ENCODE results near the gene SEMA5A. TPM values are rescaled to one million over a fixed set of nuclear protein-coding genes. Genes with fewer than 3 reads are reported as not detected.

SEMA5A gene
- total RNA-seq, 2 experiments from 2014 or later = not detected

DNA sequence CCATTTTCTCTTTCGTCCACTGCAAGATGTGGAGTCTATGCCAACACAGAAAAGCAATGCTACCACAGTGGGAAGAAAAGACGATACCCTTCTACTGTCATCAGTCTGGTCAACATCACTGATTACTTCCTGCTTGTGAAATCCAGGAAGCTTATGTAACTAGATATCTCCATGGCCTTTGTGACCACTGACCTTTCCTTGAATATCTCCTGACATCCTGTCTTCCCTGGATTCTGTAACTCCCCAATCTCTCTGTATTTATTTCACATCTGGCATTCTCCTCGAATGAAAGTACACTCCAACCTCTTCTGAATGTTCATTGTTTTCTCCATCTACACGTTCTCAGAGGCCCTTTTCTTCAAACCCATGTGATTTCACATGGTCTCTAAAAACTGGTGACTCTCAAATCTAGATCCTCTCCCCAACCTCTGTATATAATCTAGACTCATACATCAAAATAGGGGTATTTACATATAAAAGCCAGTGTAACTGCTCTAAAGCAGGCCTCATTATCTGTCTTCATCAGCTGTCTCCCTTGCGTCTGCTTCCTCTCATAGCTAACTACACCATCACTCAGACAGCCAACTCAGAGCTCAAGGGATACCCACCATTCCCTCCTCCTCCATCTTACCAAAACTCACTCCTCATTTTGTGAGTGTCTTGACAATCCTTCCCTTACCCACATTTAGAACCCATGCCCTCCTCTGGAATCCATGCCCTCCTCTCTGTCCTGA is 156.8 kb downstream of the SEMA5A start:
- Mint-ChIP-seq H3K27ac (no peak overlapping the region), H3K27me3 (ENCODE audit: low read depth) (no peaks in the 10 kb centered on the region), H3K4me1 (ENCODE audit: low read depth) (no peaks in the 10 kb centered on the region), H3K36me3 (ENCODE audit: low read depth) (no peaks in the 10 kb centered on the region), H3K4me3 (no peak overlapping the region), H3K9me3 (no peaks in the 10 kb centered on the region)
- CTCF ChIA-PET = interaction anchor here (0.6 kb wide), 1 partner anchor 107 kb away, joined by 3 read pairs; no protein-coding TSS in a partner anchor
- no peak for DNase-seq
- intact Hi-C loops (cut with micrococcal nuclease) = no loop called here

DNA sequence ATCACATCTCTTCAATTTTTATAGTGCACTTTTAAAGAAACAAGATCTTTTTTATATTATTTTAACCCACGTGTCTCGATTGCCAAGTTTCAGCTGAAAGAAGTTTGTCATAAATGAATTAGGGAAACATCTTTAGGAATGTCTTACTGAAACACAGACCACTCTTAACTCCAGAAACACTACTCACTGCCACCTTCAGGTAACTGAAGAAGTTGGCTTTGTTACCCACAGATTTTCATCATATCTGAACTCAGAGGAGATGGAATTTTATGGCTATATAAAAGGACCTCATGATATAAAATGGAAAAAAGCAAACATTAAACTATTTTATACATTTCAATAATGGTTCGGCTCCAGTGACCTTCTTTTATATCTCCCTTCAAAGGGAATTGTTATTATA is 158.0 kb downstream of the SEMA5A start:
- Mint-ChIP-seq H3K36me3 (ENCODE audit: low read depth) (no peaks in the 10 kb centered on the region), H3K27ac (no peak overlapping the region), H3K27me3 (ENCODE audit: low read depth) (no peaks in the 10 kb centered on the region), H3K4me1 (ENCODE audit: low read depth) (no peaks in the 10 kb centered on the region), H3K9me3 (no peaks in the 10 kb centered on the region), H3K4me3 (no peak overlapping the region)
- DNase-seq = no peak
- CTCF ChIA-PET = interaction anchor here (0.7 kb wide), 1 partner anchor 11 kb away, joined by 6 read pairs; no protein-coding TSS in a partner anchor
- intact Hi-C loops (cut with micrococcal nuclease) = no loop called here

DNA sequence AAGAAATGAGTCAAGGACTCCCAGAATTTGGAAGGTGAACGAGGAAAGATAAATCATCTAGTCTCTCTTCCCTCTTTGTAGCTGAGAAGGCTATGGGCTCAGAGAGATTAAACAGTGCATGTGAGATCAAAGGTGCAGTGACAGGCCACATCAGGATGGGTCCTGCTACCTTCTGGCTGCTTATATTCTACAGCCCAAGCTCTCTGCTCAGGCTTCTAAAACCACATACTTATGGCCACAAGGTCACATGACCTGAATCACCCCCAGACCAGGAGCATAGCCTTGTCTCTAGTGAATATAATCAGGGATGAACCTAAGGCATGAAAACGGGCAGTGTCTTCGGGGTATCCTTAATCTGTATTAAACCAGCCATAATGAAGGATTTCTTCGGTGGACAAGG is 158.9 kb downstream of the SEMA5A start:
- CTCF ChIA-PET = no interaction called here
- H3K4me3 Mint-ChIP-seq = no peak overlapping the region
- no peak overlapping the region for H3K27ac Mint-ChIP-seq
- no peaks in the 10 kb centered on the region for H3K27me3 Mint-ChIP-seq (ENCODE audit: low read depth)
- DNase-seq = no peak
- no peaks in the 10 kb centered on the region for H3K36me3 Mint-ChIP-seq (ENCODE audit: low read depth)
- no peaks in the 10 kb centered on the region for H3K9me3 Mint-ChIP-seq
- intact Hi-C loops (cut with micrococcal nuclease) = no loop called here
- H3K4me1 Mint-ChIP-seq (ENCODE audit: low read depth) = no peaks in the 10 kb centered on the region

DNA sequence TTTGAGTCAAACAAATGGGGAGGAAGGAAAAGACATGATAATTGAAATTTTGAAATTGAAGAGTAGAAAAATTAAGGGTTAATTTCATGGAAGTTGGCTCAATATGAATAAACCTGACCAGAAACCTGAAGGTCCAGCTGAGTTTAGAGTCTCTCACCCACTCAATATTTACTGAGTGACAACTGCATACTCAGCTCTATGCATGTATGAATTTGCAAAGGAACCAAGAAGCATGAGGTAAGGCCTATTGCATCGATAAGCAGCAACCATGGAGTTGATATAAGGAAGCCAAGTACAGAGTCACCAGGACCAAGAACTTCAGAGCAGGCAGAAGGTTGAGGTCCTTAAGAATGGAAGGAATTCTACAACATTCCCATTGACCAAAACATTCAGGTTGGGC is 163.4 kb downstream of the SEMA5A start:
- H3K27ac Mint-ChIP-seq = no peak overlapping the region
- no peaks in the 10 kb centered on the region for H3K36me3 Mint-ChIP-seq (ENCODE audit: low read depth)
- H3K4me3 Mint-ChIP-seq = no peak overlapping the region
- no peaks in the 10 kb centered on the region for H3K4me1 Mint-ChIP-seq (ENCODE audit: low read depth)
- intact Hi-C loops (cut with micrococcal nuclease) = no loop called here
- H3K27me3 Mint-ChIP-seq (ENCODE audit: low read depth) = no peaks in the 10 kb centered on the region
- no peak for DNase-seq
- CTCF ChIA-PET = interaction anchor here (1.3 kb wide), 1 partner anchor 21 kb away, joined by 7 read pairs; no protein-coding TSS in a partner anchor
- H3K9me3 Mint-ChIP-seq = no peaks in the 10 kb centered on the region

DNA sequence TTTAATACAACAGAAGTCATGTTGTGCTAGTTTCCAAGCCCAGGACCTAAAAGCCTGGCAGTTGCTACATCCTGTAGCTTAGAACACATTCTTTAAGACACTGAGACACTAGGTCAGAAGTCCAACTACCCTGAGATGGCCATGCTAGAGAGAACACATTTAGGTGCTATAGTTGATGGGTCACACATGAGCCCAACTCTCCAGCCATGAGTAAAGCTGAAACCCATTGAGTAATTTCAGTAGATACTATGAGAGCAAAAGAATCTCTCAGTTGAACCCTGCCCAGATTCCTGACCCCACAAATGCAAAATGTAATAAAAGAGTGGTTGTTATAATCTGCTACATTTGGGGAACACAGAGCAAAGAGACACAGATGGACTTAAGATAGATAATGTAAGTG is 164.4 kb downstream of the SEMA5A start:
- Mint-ChIP-seq H3K36me3 (ENCODE audit: low read depth) (no peaks in the 10 kb centered on the region), H3K27me3 (ENCODE audit: low read depth) (no peaks in the 10 kb centered on the region), H3K27ac (no peak overlapping the region), H3K4me1 (ENCODE audit: low read depth) (no peaks in the 10 kb centered on the region), H3K4me3 (no peak overlapping the region), H3K9me3 (no peaks in the 10 kb centered on the region)
- DNase-seq = no peak
- intact Hi-C loops (cut with micrococcal nuclease) = no loop called here
- CTCF ChIA-PET = interaction anchor here (1.3 kb wide), 1 partner anchor 20 kb away, joined by 7 read pairs; no protein-coding TSS in a partner anchor

DNA sequence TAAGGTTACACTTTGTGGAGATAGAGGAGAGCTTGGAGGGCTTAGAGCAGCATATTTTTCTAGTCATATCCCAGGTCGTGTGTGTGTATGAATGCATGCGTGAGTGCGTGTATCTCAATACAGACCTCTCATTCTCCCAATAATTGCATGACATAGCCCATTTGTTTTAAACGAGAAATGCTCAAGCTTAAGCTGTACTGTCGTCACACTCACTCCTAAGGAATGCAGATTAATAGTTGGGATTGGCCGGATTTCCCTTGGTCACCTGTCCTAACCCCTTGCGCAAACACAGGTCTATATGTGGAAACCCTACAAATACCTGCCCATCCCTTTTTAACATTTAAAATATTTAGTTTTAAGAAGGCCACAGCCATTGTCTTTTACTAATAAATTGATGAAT is 165.8 kb downstream of the SEMA5A start:
- Mint-ChIP-seq H3K36me3 (ENCODE audit: low read depth) (no peaks in the 10 kb centered on the region), H3K27me3 (ENCODE audit: low read depth) (no peaks in the 10 kb centered on the region), H3K27ac (no peak overlapping the region), H3K4me3 (no peak overlapping the region), H3K4me1 (ENCODE audit: low read depth) (no peaks in the 10 kb centered on the region), H3K9me3 (peaks cover 3% of the 10 kb centered on the region)
- intact Hi-C loops (cut with micrococcal nuclease) = no loop called here
- CTCF ChIA-PET = no interaction called here
- DNase-seq = no peak

DNA sequence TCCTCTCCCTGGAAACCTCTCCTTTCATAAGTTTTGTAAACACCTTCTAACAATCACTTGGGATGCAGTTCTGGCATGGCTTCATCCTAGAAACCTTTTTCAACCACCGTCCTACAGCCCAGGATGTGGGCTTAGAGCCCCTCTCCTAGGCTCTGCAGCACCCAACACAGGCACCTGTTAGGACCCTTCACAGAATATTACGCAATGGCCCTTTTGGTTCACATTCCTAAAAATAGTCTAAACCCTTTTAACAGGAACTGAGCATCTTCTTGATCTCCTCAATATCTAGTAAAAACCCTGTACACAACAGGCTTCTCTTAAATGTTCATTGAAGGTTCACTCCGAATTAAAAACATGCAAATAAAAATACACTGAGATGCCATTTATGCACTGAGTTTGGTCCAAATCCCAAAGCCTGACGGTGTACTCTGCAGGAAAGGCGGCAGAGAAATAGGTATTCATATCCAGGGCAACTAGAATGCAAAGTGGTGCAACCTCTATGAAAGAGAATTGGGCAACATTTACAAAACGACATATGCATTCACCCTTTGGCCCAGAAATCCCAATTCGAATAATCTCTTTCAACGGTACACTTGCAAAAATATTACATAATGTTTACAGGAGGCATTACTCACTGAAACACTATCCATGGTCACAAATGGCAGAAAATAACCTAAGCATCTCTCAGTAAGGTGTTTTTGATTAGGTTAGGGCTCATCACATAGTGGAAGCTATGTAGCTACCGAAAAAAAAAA is 169.3 kb downstream of the SEMA5A start:
- Mint-ChIP-seq H3K27me3 (ENCODE audit: low read depth) (no peaks in the 10 kb centered on the region), H3K4me3 (no peak overlapping the region), H3K36me3 (ENCODE audit: low read depth) (no peaks in the 10 kb centered on the region), H3K9me3 (peaks cover 3% of the 10 kb centered on the region), H3K27ac (no peak overlapping the region), H3K4me1 (ENCODE audit: low read depth) (no peaks in the 10 kb centered on the region)
- CTCF ChIA-PET = no interaction called here
- intact Hi-C loops (cut with micrococcal nuclease) = no loop called here
- no peak for DNase-seq

DNA sequence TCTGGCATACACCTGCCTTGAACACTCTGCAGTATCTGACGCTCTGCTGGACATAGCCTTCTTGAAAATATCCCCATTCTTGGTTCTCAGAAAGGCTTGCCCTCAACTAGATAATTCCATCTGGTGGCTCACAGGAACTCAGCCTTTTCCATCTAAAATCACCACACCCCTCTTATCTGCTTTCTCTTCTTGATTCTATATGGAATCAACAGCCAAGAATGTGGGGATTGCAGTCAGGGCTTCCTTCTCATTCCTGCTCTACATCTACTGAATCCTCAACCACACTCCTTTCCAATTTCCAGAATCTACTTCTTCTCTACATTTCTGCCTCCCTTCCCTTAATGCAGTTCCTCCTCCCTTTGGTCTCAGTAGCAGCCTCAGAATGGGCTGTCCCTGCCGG is 170.1 kb downstream of the SEMA5A start:
- H3K27ac Mint-ChIP-seq = no peak overlapping the region
- CTCF ChIA-PET = no interaction called here
- intact Hi-C loops (cut with micrococcal nuclease) = no loop called here
- H3K27me3 Mint-ChIP-seq (ENCODE audit: low read depth) = no peaks in the 10 kb centered on the region
- no peaks in the 10 kb centered on the region for H3K36me3 Mint-ChIP-seq (ENCODE audit: low read depth)
- DNase-seq = no peak
- H3K4me1 Mint-ChIP-seq (ENCODE audit: low read depth) = no peaks in the 10 kb centered on the region
- H3K9me3 Mint-ChIP-seq = peaks cover 3% of the 10 kb centered on the region
- H3K4me3 Mint-ChIP-seq = no peak overlapping the region

DNA sequence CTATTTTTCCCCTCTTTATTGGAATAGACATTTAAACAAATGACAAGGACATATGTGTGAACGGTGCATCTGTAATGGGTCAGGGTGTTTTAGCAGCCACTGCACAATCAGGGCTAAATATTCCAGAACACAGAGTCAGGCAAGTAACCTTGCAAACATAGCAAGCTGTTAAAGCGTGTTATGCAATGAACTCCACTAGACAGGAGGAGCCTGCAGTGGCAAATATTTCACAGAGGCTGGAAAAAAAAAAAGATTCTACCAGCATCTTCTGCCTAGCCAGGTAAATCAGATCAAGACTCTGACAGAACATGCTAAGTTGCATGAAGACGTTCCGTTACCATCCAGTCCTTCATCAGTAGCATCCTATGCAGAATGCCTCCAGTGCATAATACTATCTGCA is 171.8 kb downstream of the SEMA5A start:
- no peaks in the 10 kb centered on the region for H3K4me1 Mint-ChIP-seq (ENCODE audit: low read depth)
- no peaks in the 10 kb centered on the region for H3K27me3 Mint-ChIP-seq (ENCODE audit: low read depth)
- CTCF ChIA-PET = no interaction called here

DNA sequence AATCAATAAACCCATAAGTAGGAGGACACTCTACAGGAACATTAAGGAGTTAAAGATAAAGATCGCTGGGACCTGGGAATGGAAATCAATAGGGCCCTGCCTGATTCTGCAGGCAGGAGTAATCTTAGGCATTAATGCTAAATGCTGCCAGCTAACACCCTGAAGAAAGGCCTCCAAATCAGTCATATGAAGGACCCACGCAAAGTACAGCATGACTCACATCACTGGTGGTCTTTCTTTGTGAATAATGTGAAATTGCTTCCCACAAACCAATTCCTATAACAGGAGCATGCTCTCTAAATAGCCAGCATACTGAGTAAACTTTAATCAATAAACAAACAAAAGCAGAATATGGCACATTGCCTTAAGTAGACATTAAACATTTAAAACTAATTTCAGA is 172.3 kb downstream of the SEMA5A start:
- intact Hi-C loops (cut with micrococcal nuclease) = no loop called here
- H3K36me3 Mint-ChIP-seq (ENCODE audit: low read depth) = no peaks in the 10 kb centered on the region
- H3K9me3 Mint-ChIP-seq = peaks cover 4% of the 10 kb centered on the region
- CTCF ChIA-PET = no interaction called here
- no peak overlapping the region for H3K27ac Mint-ChIP-seq
- no peak for DNase-seq
- H3K27me3 Mint-ChIP-seq (ENCODE audit: low read depth) = no peaks in the 10 kb centered on the region
- no peaks in the 10 kb centered on the region for H3K4me1 Mint-ChIP-seq (ENCODE audit: low read depth)
- no peak overlapping the region for H3K4me3 Mint-ChIP-seq

More for the DNA sequence above, 171.8 kb downstream of the SEMA5A start:
- Mint-ChIP-seq H3K27ac (no peak overlapping the region), H3K36me3 (ENCODE audit: low read depth) (no peaks in the 10 kb centered on the region), H3K9me3 (peaks cover 4% of the 10 kb centered on the region), H3K4me3 (no peak overlapping the region)
- no peak for DNase-seq
- intact Hi-C loops (cut with micrococcal nuclease) = no loop called here

DNA sequence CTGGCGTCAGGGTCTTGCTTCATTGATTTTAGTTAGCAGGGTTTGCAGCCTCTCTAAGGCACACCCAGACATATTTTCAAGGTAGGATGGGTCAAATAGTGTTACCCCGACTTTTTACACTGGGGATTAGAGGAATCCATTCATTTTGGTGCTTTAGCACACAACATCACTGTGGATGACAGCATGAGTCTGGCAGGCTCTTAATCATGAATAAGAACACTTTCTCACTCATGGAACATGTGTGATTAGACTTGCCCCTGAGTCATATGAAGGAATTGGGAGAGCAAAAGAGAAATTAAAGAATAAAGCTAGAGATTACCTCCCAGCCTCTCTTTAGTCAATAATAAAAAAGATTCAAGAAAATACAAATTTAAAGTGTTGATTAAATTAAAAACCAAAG is 175.6 kb downstream of the SEMA5A start:
- H3K27me3 Mint-ChIP-seq (ENCODE audit: low read depth) = no peaks in the 10 kb centered on the region
- no peak overlapping the region for H3K27ac Mint-ChIP-seq
- H3K4me1 Mint-ChIP-seq (ENCODE audit: low read depth) = no peaks in the 10 kb centered on the region
- CTCF ChIA-PET = no interaction called here
- H3K4me3 Mint-ChIP-seq = no peak overlapping the region
- H3K36me3 Mint-ChIP-seq (ENCODE audit: low read depth) = no peaks in the 10 kb centered on the region
- no peak for DNase-seq
- intact Hi-C loops (cut with micrococcal nuclease) = no loop called here
- H3K9me3 Mint-ChIP-seq = peaks cover 1% of the 10 kb centered on the region

DNA sequence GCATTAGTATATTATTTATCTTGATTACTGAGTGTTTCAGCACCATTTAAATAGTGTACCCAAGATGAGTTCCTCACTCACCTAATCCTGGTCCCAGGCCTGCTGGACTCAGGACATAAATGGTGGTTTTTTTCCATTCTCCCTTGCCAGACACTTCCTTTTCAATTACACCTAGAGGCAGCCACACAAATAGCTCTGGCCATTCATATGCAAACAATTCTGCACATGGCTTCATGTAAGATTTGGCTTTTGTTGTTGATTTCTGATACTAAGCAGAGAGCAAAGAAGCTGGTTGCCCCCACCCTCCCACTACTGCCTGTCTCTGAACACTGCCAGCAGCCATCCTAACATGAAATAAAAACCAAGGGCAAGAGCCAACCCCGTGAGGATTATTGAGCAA is 180.4 kb downstream of the SEMA5A start:
- intact Hi-C loops (cut with micrococcal nuclease) = no loop called here
- no peak for DNase-seq
- no peaks in the 10 kb centered on the region for H3K27me3 Mint-ChIP-seq (ENCODE audit: low read depth)
- peaks cover 1% of the 10 kb centered on the region for H3K9me3 Mint-ChIP-seq
- H3K4me3 Mint-ChIP-seq = no peak overlapping the region
- CTCF ChIA-PET = no interaction called here
- no peaks in the 10 kb centered on the region for H3K36me3 Mint-ChIP-seq (ENCODE audit: low read depth)
- peaks cover 16% of the 10 kb centered on the region for H3K4me1 Mint-ChIP-seq (ENCODE audit: low read depth)
- no peak overlapping the region for H3K27ac Mint-ChIP-seq

DNA sequence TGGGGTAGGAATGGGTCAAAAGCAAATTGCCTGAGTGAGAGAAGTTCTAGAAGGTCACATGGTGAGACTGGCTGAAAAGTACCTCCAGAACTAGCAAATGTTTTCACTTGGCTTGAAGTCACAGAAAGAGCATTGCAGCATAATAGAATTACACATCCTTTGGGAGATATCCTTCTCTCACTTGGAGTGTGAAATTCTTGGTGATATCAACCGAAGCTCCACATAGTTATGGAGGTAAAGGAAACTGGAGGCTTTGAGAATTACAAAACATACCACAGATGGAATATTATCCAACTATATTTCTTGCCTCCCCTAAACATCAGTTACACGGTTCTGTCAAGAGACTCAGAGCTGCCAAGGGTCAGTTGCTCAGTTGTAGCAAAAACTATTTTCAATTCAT is 182.4 kb downstream of the SEMA5A start:
- no peaks in the 10 kb centered on the region for H3K9me3 Mint-ChIP-seq
- CTCF ChIA-PET = interaction anchor here (1.2 kb wide), 1 partner anchor 252 kb away, joined by 4 read pairs; no protein-coding TSS in a partner anchor
- H3K27me3 Mint-ChIP-seq (ENCODE audit: low read depth) = no peaks in the 10 kb centered on the region
- no peak overlapping the region for H3K27ac Mint-ChIP-seq
- DNase-seq = no peak
- no peaks in the 10 kb centered on the region for H3K36me3 Mint-ChIP-seq (ENCODE audit: low read depth)
- intact Hi-C loops (cut with micrococcal nuclease) = no loop called here
- peaks cover 16% of the 10 kb centered on the region for H3K4me1 Mint-ChIP-seq (ENCODE audit: low read depth)
- no peak overlapping the region for H3K4me3 Mint-ChIP-seq
